Ovary (tissue), 3 donors: Measurements from ENCODE around the gene DTL.

Experiments used
- EP300 ChIP-seq: sonication (generic); formaldehyde crosslinking; IDR thresholded peaks from one replicate; pipeline ENCODE4 v1.6.1; 2017; ENCODE audit warnings: antibody characterized with exemption
- POLR2A ChIP-seq: fragments of 450-650 bp; IDR thresholded peaks from one replicate; pipeline ENCODE4 v1.6.1; 2017; ENCODE audit warnings: antibody characterized with exemption, mild to moderate bottlenecking, moderate library complexity
- TF ChIP-seq, protein P1 (sequence below), 3 donors: fragments of 450-650 bp in 2 of 3; fragments of 200-600 bp in 1 of 3; IDR thresholded peaks; one replicate each; pipeline versions ENCODE4 v1.5.1 to v1.8.0; 2016 to 2022; ENCODE audit warnings: antibody characterized with exemption in 3 of 3, mild to moderate bottlenecking in 1 of 3
- donor health status: DM: no; HTN: no; CAD: no.

DNA sequence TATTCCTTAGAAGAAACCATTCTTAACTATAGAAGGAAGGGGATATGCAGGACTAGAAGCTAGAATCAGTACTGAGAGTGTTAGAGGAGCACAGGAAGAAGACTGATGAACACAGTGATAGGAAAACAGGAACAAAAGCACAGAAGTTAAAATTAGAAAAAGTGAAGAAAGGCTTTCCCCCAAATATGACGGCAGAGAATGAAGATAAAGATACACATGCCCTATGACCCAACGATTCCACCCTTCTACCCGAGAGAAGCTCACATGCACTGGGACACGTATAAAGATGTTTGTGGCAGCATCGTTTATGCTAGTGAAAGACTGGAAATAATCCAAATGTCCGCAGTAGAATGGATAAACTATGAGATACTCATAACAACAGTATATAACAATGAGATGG lies 74.2 kb downstream of the DTL start:
- TF ChIP-seq, protein P1, sequence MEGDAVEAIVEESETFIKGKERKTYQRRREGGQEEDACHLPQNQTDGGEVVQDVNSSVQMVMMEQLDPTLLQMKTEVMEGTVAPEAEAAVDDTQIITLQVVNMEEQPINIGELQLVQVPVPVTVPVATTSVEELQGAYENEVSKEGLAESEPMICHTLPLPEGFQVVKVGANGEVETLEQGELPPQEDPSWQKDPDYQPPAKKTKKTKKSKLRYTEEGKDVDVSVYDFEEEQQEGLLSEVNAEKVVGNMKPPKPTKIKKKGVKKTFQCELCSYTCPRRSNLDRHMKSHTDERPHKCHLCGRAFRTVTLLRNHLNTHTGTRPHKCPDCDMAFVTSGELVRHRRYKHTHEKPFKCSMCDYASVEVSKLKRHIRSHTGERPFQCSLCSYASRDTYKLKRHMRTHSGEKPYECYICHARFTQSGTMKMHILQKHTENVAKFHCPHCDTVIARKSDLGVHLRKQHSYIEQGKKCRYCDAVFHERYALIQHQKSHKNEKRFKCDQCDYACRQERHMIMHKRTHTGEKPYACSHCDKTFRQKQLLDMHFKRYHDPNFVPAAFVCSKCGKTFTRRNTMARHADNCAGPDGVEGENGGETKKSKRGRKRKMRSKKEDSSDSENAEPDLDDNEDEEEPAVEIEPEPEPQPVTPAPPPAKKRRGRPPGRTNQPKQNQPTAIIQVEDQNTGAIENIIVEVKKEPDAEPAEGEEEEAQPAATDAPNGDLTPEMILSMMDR (IDR thresholded peaks at IDR 0.05) = no peak
- TF ChIP-seq EP300 = no peak
- no peak for TF ChIP-seq POLR2A
